Stimulated activated CD8-positive, alpha-beta memory T cell treated with anti-CD3 and anti-CD28 coated beads, Interleukin-12 subunit alpha, Interleukin-12 subunit beta, amount 100 ng/mL, for 4 hours (primary cell): ENCODE measurements around the gene FFAR3.
"Not testable (repeated sequence)": the region's sequence is repeated elsewhere in the genome, so short reads cannot be mapped to it uniquely, and the experiment has no call there.

Experiments used
- DNase-seq: peaks from one replicate; pipeline ENCODE4 v3.0.0-alpha.2; 2020; ENCODE audit warnings: low read depth

FFAR3 gene

GRCh38 chr19:35350591-35350990 is 7.7 kb upstream of the FFAR3 start:
- DNase-seq: no peak

DNA sequence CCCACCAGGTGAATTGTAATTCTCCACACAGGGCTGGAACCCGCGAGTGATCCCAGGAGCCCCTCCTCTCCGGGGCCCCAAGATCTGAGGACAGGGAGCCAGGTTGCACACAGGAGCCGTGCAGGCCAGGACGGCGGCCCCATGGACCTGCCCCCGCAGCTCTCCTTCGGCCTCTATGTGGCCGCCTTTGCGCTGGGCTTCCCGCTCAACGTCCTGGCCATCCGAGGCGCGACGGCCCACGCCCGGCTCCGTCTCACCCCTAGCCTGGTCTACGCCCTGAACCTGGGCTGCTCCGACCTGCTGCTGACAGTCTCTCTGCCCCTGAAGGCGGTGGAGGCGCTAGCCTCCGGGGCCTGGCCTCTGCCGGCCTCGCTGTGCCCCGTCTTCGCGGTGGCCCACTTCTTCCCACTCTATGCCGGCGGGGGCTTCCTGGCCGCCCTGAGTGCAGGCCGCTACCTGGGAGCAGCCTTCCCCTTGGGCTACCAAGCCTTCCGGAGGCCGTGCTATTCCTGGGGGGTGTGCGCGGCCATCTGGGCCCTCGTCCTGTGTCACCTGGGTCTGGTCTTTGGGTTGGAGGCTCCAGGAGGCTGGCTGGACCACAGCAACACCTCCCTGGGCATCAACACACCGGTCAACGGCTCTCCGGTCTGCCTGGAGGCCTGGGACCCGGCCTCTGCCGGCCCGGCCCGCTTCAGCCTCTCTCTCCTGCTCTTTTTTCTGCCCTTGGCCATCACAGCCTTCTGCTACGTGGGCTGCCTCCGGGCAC is 6.7 kb upstream of the FFAR3 start:
- DNase-seq: no peak

GRCh38 chr19:35352177-35352447 is 6.1 kb upstream of the FFAR3 start:
- DNase-seq: no peak

DNA sequence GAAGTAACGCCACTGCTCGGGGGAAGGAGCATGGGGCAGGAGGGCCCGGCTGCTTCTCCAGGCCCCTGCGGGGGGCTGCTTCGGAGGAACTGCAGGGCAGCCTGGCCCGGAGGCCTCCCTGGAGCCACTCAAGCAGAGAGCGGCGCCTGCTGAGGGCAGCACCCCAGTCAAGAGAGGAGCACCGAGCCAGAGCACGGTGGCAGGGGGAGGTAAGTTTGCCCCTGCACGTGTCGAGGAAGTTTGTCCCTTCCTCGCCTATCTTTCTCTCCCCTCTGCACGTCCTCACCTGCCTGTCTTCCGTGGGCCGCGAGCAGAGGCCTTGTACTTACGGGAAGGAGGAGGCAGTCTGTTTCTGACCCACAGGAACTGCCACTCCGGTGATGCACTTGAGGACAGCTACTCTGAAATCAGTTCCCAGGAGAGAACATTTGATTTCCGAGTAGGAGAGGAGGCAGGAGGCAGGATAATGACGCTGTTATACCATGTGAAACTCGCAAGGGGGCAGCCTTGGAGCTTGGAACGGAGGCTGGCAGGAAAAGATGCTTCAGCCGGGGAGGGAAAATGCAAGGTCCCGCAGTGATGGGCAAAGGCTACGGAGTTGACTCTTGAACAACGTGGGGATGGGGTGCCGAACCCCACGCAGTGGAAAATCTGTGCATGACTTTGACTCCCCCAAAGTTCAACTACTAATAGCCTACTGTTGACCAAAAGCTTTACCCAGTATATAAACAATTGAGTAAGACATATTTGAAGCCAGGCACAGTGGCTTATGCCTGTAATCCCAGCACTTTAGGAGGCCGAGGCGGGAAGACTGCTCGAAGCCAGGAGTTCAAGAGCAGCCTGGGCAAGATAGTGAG is 5.6 kb upstream of the FFAR3 start:
- DNase-seq: peak; percentile 26

DNA sequence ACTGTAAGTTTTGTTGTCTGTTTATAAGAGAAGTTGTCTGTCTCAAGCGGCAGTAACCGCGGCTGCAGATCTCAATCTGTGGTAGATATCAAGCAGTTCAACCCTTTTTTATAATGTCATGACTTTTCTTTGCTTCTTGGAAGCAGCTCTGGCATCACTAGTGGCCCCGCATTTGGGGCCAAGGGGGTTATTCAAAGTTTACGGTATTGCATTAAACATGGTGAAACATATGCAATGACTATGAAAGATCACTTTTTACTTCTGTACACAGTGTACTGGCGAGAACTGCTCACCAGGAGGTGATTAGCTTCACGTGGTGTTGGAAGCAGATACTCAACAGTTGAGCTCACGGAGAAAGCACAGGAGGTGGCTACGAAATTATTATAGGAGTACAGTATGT is 4.6 kb upstream of the FFAR3 start:
- no peak for DNase-seq

DNA sequence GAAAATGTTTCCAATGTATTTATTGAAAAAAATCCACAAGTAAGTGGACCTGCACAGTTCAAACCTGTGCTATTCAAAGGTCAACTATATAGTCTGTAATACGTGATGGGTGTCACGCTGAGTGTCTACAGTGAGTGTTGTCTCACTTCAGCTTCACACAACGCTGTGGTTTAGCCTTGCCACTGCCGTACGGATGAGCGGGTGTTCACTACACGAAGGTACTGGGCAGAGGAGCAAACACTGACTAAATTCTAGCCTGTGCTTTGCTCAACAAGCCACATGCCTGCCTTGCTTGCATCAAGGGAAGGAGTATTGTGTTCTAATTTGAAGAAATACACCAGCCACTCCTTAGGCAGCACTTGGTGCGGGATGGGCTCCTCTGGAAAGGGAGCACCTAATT is 3.4 kb upstream of the FFAR3 start:
- DNase-seq: no peak

DNA sequence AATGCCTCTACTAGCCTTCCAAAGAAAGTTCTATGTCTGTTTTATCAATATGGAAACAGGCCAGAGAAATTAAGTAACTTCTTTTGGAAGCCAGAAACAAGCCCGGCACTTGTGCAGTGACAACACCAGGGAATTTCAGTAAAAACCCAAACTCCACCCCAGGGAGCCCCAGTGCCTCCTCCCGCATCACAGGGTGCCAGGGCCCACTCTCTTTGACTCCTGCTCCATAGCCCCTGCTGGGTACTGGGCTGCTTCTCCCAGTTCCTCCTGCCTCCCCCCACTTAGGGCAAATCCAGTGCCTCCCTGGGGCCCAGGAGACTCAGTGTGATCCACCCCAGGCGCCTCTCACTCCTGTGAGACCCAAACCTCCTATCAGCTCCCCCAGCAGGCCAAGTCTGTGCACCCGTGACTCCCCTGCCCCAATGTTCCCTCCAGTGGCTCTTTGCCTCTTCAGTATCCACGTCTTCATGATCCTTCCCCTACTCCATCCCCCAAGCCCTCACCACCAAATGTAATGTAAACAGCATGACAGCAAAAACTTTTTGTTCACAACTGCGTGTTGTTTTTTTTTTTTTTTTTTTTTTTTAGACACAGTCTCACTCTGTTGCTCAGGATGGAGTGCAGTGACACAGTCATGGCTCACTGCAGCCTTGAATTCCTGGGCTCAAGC is 2.3 kb upstream of the FFAR3 start:
- DNase-seq: no peak

GRCh38 chr19:35358834-35359233 is 574 bp downstream of the FFAR3 start:
- not testable (repeated sequence) for DNase-seq

DNA sequence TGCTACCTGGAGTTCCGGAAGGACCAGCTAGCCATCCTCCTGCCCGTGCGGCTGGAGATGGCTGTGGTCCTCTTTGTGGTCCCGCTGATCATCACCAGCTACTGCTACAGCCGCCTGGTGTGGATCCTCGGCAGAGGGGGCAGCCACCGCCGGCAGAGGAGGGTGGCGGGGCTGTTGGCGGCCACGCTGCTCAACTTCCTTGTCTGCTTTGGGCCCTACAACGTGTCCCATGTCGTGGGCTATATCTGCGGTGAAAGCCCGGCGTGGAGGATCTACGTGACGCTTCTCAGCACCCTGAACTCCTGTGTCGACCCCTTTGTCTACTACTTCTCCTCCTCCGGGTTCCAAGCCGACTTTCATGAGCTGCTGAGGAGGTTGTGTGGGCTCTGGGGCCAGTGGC is 1.1 kb downstream of the FFAR3 start:
- not testable (repeated sequence) for DNase-seq

DNA sequence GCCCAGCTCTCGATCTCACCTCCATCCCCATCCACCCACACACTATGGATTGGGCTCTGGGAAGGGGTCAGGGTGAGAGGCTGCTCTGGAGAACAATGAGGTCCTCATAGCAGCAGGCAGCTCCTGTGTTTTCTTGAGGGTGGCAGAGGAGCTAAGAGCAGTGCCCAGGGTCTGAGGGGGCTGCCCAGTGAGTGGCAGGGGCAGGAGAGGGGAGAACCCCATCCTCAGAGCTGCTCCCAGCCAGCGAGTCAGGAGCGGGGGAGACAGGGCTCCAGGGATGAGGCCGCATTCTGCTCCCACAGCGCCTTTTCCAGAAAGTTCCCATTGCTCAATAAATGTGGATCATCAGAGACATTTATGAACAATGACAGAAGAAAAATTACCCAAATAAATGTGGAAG is 1.8 kb downstream of the FFAR3 start:
- not testable (repeated sequence) for DNase-seq

DNA sequence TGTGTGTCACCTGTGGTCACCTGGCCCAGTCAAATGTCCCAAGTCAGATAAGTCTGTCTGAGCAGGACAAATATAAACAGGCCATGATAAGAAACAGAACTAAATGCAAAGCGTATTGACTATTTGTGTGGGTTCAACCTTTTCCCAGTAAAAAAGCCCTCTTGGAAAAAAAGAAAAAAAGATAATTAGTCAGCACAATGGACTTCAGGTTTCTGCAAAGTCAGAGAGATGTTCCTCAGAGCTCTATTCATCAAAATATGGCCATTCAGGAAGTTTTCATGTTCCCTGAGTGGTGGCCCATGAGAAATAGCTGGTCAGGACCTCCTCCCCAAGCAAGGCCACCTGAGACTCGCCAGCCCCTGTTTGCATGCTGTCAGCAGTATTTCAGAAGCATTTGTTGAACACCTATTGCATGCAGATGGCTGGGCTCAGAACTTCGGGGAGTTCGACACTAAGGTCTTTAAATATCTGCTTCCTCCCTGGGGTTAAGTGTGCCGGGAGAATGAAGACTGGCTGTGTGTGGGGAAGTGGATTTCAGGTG is 2.7 kb downstream of the FFAR3 start:
- DNase-seq: no peak

- DNase-seq: no peak
Measured at GRCh38 chr19:35362261-35363000, 4.2 kb downstream of the FFAR3 start.

- no peak for DNase-seq
Measured at GRCh38 chr19:35363001-35363590, 4.8 kb downstream of the FFAR3 start.

GRCh38 chr19:35363711-35364425 is 5.6 kb downstream of the FFAR3 start:
- no peak for DNase-seq

GRCh38 chr19:35365303-35365702 is 7.0 kb downstream of the FFAR3 start:
- no peak for DNase-seq

- no peak for DNase-seq
Measured at GRCh38 chr19:35368378-35368777, 10.1 kb downstream of the FFAR3 start.

DNA sequence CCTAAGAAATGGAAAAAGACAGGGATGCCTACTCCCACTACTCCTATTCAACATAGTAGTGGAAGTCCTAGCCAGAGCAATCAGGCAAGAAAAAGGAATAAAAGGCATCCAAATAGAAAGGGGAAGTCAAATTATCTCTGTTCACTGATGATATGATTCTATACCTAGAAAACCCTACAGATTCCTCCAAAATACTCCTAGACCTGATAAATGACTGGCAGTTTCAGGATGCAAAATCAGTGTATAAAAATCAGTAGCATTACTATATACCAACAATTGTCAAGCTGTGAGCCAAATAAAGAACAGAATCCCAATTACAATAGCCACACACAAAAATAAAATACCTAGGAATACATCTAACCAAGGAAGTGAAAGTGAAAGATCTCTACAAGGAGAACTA is 11.3 kb downstream of the FFAR3 start:
- DNase-seq: no peak

- no peak for DNase-seq
Measured at GRCh38 chr19:35370722-35371121, 12.5 kb downstream of the FFAR3 start, which contains the start of gene GPR42. Gene GPR42 (plus strand): TSS chr19:35371068. CDS start chr19:35371360, 292 bp downstream.

DNA sequence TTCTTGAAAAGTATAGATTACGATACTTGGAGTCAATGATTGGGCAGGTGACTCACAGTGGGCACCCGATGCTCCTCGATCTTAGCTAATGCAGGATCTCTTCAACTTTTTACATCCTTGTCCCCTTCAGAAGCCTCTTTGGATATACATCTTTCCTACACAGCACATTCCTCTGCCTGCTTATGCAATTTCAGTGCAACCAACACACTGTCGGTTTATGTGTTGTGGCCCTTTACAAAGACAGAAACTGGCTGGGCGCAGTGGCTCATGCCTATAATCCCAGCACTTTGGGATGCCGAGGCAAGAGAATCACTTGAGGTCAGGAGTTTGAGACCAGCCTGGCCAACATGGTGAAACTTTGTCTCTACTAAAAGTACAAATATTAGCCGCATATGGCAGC is 15.2 kb downstream of the FFAR3 start:
- no peak for DNase-seq

GRCh38 chr19:35374031-35374430 is 15.8 kb downstream of the FFAR3 start:
- not testable (repeated sequence) for DNase-seq
